HG03442 (cell line): ENCODE data around the gene COA6.

Experiments
- ATAC-seq: cut with Tn5 transposase; IDR thresholded peaks from one replicate; pipeline ENCODE4 v1.9.1; 2021; ENCODE audit warnings: mild to moderate bottlenecking, moderate library complexity; ENCODE audit not compliant: unreplicated experiment

COA6 gene

DNA sequence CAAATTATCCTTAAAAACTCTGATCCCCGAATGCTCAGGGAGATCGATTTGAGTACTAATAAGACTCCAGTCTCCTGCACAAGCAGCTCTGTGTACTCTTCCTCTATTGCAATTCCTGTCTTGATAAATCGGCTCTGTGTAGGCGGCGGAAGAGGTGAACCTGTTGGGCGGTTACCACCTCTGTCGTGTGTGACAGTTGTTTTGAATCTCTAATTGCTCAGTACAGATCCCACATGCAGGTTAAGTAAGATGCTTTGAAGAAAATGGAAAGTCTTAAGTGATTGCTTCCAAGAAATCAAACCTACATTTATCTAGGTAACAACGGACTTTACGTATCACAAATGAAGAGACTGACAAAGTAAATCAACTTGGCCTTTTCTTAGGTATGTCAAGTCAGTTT, 35.5 kb downstream of the COA6 start:
- no peak for ATAC-seq

DNA sequence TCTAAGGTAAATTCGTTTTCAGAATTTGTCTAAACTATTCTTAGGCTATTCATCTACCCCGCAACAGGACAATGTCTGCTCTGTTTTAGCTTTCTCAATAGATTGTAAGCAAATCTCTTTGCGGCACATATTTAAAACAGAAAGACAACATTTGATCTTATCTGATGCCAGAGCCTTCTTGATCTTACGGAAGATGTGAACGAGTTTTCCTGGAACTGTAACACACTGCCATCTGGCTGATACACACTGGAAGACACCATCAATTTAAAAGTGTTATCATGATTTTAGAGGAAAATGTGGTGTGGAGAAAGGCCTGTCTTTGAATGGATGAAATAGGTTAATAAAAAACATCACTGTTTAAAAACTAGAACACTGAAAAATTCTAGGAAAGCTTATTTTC, 36.1 kb downstream of the COA6 start:
- ATAC-seq: no peak

DNA sequence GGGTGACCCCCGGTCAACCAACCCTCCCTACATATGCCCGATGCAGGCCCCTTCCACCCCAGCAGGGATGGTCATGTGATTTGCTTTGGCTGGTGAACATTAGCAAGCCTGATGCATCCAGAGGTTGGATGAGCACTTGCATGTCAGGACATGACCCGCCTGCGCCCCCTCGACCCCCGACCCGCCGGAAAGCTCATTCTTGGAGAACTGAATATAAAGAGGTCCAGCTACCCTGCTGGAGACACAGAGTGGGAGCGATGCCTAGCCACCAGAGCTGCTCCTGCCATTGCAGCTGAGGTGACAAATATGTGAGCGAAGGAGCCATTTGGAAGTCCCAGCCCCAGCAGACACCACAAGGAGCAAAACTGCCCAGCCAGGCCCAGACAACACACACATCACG, 39.6 kb downstream of the COA6 start:
- no peak for ATAC-seq

DNA sequence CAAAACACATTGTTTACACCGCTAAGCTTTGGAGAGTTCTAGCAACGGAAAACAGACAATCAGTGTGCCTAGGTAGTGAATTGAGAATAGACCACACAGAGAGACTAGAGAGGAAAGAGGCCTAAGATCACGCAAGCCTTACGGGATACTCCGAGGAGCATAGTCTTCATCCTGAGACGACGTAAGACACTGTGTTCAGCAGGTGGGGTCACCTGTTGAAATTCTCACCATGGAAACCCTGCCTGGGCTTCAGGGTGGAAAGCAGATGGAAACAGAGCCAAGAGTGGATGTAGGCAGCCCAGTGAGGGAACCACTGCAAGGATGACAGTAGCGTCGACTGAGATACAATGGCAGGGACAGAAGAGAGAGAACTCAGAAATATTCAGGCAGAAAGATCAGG, 40.2 kb downstream of the COA6 start:
- ATAC-seq: no peak

DNA sequence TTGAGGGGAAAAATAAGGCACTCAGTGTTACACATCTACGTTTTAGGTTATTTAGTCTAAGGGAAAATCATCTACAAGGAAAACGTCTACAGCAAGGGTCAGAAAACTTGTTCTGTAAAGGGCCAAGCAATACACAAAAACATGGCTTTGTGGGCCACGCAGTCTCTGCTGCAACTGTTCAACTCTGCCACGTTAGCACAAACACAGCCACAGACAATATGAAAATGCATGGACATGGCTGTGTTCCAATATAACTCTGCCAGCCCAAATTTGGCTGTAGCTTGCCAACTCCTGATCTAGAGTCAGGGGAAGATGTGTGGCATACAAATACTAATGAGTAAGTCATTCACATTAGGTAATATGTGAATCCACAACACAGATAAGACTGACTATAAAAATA, 40.7 kb downstream of the COA6 start:
- ATAC-seq: no peak

DNA sequence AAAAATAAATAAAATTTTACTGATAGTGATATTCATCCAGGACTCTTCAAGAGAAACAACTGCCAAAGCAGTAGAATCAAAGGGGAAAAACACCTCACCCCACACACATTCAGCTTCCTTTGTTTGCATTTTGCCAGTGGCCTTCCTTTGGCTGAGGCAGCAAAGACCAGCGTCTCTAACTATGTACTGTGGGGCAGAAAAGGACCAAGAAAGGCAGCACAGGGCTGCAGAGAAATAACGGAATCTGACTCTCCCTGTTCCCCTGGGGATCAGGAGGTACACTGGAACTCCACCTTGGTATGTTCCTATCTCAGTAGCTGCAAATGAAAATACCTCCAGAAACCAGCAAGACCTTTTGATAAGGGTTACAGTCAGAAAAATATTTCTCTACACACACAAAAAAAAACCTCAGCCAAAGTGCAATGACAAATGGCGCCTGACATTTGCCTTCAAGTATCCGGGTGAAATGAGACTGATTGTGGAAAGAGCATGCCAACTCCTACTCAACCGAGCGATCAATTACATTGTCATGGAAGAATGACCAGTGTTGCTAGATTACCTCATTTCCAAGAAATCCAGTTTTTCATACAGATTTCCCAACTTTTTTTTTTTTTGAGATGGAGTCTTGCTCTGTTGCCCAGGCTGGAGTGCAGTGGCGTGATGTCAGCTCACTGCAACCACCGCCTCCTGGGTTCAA, 54.8 kb downstream of the COA6 start:
- ATAC-seq: no peak

DNA sequence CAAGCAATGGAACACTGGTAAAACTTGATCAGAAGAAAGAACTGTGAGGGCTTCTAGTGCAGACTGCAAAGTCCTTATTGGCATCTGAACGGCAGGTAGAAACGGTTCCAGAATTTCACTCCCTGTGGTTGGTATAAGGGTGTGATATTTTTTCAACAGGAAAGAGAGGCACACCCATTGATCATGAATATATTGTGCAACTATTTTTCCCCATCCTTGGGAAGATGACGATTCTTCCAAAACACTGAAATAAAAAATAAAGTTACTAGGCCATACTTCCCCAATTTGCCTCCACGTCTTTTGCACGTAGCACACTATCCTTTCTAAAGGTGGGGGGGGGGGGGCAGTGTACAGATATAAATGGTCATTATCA, 56.2 kb downstream of the COA6 start:
- ATAC-seq: no peak

DNA sequence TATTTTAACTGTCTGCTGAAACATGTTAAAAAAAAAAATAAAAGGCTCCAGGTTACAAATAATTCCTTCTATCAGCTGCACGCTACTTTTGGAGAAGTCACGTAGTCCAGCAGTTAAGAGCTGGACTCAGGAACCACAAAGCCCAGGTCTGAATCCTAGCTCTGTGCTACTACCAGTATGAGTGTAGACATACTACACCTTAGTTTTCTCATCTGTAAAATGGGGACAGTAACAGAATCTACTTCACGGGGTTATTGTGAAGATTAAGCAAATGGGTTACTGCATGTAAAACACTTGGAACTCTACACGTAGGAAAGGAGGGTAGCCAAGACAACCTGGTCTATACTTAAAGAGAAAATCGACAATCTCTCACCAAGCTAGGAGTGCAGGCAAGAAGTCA, 57.4 kb downstream of the COA6 start:
- ATAC-seq: no peak

DNA sequence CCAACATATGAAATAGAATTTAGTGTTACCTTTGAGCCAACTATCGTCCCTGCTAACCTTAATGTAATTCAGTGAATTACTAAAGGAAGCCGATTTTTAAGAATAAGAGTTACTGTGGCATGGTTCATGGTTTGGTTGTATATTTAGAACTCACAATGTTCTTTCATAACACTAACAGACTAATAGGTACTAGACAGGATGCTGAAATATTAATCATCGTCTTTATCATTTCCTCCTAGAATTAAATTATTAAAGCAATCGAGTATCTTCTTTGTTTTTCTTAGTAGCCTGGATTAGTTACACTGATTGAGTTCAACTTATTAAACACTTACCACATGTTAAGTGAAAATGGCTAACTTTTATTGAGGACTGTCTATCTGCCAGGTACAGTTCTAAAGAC, 58.0 kb downstream of the COA6 start:
- no peak for ATAC-seq

DNA sequence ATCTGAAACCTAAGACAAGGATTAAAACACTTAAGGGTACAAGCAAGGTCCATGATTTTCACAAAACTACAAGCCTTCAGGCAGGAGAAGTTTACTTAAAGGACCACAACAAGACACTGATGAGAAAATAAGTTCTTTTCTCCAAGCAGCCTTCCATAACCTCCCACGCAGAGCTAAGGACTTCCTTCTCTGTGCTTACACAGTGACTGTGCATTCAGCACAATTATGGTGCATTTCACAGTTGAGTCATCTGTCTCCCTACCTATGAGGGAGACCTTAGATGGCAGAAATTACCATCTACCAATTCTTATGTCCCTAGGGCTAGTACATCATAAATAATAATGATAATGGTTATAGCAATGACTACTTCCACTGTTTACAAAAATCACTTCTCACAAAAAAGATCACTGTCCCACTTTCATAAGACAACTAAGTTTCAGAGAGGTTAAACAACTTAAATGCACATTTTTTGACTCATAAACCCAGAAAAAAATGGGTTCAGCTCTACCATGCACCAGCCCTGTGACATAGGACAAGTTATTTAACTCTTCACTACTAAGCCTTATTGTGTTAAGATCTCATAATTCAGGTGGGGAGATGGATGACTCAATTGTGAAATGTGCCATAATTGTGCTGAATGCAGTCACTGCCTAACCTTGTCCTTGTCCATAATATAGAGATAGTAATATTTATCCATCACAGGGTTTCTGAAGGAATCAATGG, 60.5 kb downstream of the COA6 start:
- ATAC-seq: peak; percentile 96
